Fibroblast of peridontal ligament (primary cell): ENCODE measurements around the gene PARD3B.

Experiments used
- DNase-seq: peaks from one replicate; pipeline ENCODE4 v3.0.0-alpha.2; 2010; ENCODE audit errors: extremely low read depth

Gene PARD3B

DNA sequence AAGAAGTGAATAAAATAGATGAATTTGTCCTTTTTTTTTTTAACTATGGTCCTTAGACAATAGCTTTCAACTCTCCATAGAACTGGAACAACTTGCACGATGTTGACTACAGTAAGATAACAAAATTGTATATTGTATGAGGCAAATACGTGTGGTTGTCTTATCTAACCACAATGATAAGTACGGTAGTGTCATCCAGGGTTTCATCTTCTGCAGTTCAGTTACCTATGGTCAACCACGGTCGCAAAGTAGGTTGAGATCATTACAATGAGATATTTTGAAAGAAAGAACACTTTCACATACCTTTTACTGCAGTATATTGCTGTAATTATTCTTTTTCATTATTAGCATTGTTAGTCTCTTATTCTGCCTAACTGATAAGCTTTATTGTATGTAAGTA lies 295.2 kb downstream of the PARD3B start:
- no peak for DNase-seq

DNA sequence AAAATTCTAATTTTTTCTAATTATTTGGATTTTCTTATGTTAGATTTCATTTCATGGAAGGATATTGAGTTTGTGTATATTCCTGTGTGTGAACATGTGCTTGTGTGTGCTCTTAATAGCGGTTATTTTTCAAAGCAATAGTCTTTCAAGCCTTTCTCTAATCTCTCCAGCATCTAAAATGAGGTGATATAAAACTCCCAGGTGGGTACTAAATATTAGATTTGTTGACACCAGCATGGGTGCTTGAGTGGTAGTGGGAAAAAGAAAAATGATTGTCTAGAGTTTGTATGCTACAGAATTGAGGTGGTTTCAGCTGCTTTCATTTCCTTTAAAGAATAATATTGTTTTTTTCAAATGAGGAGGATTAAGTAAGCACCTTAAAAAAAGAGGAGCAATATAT lies 296.8 kb downstream of the PARD3B start:
- no peak for DNase-seq

DNA sequence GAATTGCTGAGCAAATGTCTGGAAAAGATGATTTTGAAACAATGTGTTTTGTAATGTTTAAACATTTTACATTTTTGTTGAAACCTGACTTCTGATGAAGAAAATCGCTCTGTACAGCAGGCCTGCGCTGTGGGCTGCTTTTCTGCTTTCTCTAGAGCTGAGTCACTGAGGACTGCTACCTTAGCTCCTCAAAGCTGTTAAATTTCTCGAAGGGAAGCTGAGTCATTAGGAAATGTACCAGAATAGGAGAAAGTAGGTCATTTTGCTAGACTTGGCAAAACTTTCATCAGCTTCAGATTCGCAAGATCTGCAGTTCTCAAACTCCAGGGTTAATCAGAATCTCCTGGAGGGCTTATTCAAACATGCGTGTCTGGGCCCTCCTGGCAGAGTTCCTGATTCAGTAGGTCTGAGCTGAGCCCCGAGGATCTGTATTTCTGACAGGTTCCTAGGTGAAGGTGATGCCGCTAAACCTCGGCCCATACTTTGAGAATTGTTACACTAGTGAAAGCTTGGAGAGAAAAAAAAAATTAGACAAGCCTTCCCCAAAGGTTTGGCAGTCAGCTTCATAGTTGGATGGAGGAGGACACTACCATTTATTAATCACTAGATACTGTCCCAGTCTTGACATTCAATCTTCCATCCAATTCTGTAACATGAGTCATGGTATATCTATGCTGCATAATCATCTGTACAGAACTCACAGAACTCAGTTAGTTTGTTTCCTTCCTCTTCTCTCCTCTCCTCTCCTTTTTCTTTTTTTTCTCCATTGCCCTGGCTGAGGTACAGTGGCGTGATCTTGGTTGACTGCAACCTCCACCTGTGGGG lies 297.6 kb downstream of the PARD3B start:
- peak; percentile 98 for DNase-seq

DNA sequence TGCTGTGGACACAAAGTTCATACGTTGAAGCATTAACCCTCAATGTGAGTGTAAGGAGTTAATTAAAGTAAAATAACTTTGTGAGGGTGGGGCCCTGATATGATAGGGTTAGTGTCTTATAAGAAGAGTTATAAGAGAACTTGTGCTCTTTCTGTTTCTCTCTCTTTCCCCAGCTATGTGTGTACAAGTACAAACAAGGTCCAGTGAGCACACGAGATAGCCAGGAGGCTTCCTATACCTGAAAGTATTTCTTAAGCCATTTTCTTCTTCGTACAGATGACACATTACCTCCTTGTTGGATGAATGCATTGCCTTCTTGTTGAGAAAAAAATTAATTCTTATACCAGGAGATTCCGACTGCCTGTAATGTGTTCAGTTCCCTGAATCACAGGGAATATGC lies 301.2 kb downstream of the PARD3B start:
- no peak for DNase-seq

DNA sequence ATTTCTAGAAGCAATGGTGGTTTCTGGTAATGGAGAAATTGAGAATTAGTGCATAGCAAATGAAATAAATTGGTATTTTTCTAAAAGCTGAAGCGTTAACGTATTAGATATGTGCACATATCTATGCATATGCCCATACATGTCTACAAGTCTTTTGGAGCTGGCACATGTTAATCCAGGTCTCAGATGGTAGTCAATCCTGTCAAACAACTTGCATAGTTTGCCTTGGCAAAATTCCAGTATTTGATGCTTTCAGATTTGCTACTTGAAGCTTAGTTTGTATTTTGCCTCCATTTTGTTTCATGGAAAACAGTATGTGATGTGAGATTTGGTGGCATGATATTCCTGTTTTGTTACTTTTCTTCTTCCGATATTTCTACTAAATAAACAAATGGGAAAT lies 304.6 kb downstream of the PARD3B start:
- DNase-seq, result no peak

DNA sequence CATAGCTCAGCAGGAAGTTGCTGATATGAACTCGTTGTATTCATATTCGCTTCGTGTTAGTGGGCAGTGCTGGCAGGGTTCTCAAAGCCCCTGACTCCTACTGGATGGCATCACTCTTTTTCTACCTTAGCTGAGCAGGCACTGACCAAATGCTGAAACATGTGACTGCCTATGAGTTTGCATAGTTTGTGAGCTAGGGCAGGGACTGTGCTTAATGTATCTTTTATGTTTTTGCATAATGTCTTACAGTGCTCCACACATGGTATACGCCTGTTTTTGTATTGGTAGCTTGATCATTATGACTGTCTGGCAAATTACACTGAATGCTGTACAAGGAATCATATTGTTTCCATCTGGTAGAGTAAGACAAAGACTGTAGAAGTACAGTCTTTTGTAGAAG lies 305.3 kb downstream of the PARD3B start:
- DNase-seq, result no peak

DNA sequence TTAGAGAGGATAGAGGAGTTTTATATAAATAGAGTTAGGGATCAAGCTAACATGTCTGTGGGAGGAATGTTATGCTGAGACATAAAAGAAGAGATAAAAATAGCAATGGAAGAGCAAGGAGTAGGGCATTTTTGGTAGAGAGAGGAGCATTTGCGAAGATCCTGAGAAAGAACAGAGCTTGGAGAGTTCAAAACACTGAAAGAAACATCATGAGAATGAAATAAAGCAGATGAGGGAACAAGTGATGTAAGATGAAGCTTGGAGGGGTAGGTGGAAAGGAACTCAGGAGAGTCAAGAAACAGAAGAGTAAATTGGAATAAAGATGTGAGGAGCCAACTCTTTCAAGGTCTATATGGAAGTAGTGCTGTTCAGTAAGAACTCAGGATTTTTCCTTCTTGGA lies 308.6 kb downstream of the PARD3B start:
- no peak for DNase-seq

DNA sequence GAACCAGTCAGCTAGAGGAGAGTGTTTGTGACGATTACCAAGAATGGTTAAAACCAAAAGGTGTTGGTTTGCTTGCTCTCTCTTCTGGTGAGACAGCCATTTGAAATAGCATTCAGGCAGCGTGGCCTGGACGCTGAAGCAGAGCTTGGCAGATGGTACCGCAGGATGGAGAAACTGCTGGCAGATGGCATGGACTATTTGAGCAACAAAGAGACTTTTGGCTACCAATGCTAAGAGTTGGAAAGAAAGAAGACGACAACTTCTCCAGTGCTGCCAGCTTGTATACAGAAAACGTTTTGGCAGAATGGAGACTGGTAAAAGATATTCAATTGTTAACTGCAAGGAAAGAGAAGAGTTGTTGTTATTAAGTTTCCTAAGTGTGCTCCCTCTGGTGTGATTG lies 315.0 kb downstream of the PARD3B start:
- DNase-seq, result peak; percentile 11

DNA sequence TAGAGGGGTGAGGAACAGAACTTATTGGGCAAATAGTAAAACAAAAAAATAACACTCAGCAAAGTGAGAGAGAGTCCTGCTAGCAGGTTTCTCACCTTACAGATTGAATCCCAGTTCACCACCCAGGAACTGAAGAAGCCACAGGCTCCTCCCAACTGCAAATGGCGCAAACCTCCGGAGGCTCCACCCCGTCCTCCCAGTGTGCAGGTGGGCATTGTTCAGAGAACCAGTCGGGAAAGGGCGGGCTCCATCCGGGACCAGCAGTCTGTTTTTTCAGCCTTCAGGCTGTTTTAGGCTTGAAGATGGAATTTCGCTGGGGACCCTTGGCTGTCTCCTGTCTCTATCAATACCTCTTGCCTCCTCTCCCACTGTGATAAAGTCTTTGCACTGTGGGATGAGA lies 317.5 kb downstream of the PARD3B start:
- DNase-seq, result no peak

DNA sequence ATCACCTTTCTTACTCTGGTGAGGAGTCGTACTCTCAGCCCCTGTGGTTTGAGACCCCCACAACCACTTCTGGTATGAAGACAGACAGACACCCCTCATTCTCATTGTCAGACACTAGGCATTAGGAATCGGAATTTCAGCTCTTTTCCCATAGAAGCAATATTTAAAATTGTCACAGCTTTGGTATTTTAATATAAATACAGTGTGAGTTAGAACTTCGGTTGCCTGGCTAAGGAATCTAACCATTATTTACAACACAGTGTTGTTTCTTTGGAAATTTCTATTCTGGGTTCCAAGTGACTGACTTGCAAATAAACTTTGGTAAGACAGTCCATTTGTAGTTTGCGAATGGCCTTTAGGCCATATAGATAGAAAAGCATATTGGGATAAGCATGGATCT lies 318.1 kb downstream of the PARD3B start:
- peak; percentile 83 for DNase-seq

DNA sequence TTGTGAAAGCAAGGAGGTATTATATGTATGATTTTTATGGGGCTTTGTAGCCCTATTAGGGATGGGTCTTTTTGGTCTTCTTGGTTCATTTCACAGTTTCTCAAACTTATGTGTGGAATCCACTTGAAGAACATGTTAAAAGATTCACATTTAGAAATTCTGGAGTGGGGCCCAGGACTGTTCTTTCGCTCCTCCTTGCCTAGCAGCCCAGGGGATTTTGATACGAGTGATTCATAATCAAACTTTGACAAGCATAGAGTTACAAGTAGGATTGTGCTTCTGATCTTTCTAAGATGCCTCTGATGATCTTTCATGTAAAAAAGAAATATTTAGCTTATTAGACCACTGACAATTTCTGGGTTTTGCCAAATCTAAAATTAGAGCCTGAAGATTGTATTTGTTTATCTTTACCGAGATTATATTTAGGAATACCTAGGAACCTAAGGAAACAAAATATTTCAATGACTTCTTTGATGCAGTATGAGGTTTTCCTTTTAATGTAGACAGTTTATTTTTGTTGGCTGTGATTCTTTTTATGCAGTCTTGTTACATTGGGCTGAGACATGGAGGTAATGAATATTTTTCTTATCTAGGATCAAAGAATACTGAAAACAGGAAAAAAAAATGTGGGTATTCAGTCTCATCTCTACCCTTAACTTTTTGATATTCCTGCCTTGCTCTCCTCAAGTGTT lies 324.0 kb downstream of the PARD3B start:
- peak; percentile 77 for DNase-seq

DNA sequence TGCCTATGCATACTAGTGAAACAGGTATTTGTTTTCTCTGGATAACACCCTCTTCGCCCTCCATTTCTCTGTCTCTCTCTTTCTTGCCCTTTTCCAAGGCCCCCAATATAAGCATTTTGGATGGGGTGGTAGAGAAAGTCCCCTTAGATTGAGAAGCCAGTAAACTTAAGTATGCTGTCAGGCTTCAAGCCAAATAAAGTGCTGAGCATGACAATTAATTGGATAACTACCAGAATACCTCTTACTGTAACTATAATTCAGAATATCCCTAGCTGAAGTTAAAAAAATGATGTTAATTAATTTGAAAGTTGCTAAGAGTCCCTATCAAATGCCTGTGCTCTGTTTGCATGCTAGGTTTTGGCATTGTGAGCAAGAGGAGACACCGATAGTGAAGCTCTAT lies 324.8 kb downstream of the PARD3B start:
- no peak for DNase-seq

DNA sequence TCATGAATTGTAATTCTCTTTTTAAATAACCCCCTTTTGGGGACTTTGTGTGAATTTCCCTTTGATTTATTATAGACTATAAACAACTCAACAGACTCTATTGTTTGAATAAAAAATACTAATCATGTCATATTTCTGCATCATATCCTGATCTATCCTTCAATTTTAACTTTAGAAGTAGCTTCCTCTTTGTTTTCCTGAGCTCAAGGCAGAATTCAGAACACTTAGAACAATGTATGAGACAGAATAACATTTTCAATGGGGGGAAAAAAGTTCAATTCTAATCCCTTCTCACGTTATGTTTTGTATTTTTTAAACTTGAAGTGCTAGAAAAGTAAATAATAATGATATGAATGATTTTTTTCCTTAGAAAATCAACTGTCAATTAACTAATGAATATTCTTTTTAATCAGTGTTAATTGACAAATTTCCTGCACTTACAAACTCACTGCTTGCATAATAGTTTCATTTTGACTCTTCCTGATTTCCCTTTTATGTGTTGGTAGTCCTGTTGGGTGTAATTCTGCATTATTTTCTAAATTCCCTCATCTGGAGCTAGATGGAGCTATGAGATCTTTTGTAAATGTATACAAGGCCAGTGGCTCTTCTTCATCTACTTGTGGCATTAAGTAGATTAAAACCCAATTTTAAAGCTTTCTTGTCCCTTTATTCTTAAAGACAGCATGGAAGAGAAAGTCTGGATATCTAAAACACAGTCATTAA lies 326.1 kb downstream of the PARD3B start:
- peak; percentile 78 for DNase-seq

DNA sequence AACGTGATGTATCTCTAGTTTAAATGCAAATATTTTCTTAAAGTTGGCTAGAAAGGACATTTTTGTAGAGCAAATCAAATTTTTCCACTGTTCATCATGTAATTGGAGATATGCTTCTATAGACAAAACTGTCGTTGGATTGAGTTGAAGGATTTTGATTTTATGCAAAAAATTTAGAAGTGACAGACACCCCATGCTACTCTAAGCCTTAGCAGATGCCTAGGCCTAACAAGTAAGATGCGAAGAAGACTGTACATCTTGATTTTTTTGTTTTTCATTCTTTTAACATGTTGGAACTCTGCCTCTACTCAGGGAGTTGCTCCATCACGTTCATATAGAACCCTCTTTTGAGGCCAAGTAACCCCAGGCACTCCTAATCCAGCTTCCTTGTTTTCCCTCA lies 331.0 kb downstream of the PARD3B start:
- DNase-seq, result no peak

DNA sequence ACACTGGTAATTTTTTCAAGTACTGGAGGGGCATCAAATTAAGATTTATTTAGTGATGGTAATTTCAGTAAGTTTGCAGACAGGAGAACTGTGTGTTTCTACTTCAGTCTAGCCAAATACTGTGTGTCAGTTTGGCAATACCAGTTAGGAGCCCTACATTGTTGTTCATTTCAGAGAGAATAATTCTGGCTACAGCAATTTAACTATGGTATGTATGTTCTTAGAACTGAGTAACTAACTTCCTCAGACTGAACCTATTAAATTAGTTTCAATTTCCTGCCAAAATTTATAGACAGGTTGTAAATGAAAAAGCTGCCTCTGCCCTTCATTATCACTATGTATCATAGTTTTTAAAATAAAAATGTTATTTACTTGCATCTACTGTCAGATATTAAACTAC lies 332.4 kb downstream of the PARD3B start:
- no peak for DNase-seq

DNA sequence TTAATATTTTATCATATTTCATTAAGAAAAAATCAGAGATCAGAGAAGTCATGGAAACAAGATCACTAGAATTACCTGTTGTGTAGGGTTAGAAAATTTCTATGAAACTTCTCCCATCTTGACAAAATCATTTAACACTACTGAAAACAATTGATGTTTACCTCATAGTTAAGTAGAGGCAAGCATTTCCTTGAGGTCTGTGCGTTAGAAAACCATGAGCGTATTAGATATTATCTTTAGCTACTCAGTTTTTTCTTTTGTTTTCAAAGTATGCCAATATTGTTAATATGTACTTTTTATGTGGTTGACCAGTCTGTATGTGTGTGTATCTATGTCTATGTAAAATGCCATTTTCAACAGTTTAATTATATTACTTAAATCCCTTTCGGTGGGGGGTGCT lies 335.7 kb downstream of the PARD3B start:
- no peak for DNase-seq

DNA sequence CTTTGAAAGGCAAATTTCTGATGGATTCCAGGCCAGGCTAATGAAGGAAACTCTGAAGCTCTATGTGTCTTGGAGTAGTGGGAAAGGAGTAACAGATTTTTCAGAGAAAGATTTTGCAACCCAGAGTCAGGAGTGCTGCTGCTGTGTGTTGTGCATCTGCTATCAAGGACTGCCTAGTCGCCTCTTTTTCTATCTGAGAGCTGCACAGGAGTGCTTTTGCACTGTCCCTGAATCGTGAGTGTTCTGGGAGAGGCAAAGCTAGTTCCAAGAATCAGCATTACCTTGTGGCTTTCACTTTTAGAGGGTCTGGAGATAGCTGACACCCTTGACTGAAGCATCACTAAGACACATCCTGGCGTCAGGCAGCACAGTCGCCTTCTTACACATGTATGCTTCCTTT lies 336.4 kb downstream of the PARD3B start:
- no peak for DNase-seq

DNA sequence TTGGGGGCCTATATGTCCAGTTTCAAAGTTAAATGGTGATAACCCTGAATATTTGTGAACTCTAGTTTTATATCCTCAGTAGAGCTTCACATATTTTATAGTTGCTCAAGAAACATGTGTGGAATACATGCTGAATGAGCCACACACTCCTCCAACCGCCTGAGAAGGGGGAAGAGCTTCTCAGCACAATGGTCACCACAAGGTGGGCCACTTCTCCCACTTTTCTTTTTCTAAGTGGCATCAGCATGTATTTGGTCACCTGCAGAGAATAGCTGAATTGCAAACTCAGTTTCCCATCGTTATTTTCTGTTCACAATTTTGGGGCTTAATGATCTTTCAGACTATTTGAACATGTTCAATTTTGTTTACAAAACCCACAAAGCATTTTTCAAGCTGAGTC lies 340.5 kb downstream of the PARD3B start:
- DNase-seq, result no peak

DNA sequence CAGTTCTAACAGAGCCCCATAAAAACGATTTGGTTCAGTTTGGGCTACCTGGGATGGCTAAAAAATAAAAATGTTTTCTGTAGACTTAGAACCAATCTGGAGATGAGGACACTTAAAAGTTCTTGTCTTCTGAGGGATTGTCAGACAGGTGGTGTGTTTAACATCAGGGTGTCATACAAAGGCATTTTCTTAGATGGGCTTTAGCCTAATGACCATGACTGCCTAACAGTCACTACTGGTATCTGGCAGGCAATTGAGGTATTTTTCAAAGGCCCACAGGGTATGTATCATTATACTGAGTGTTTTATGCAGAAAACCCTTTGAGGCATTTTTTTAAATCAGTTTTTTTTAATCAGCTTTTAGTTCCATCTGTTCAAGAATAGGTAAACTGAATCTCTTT lies 341.4 kb downstream of the PARD3B start:
- no peak for DNase-seq

DNA sequence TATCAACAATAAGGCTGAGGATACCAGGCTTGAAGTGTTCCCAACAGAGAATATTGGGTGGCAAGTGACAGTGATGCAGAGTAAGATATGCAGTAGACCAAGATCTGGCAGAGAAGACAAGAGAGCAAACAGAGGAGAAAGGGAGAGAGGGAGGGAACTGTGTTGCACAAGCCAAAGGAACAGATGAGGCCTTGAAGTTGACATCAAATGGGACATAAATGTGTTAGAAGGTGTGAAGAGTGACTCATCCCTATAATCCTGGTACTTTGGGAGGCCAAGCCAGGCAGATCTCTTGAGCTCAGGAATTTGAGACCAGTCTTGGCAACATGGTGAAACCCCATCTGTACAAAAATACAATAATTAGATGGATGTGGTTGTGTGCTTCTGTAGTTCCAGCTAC lies 342.9 kb downstream of the PARD3B start:
- no peak for DNase-seq

DNA sequence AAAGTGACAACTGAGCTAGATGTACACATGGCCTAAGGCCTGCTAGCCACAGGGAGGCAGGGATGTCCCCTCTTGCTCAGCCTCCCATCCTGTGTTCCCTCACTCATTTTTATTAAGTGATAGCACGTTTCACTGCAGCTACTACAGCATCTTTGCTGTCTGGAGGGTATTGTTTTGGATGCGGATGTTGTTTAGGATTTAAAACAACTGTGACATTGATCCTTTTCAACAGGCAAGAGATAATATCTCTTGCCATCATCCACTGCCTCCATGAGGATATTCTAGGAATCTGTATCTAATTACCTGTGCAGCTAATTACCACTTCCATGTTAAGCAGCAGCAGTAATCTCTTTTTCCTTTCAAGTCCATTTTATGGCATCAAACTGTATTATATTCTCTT lies 345.4 kb downstream of the PARD3B start:
- DNase-seq, result no peak

DNA sequence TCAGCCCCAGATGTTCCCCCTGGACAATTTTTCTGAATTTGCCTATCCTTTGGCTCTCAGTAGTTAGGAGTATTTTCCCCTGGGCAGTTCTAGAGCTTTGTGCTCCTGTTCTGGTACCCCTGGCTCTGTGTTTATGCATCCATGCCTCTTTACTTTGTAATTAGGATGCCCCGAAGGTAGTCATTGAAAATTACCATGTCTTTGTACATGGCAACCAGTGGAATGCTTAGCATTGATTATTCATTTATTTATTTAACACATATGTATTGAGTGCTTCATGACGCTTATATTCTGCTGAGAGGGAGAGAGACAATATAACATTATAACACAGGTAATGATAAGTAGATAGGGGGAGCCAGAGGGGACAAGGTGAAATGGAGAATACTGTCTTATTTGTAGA lies 346.5 kb downstream of the PARD3B start:
- DNase-seq, result no peak
